Liver (tissue), 3 donors: ENCODE data around the gene RAB1A.

Experiments
- ATF3 ChIP-seq: IDR thresholded peaks from 2 replicates; pipeline ENCODE4 v1.6.1; 2016; ENCODE audit warnings: antibody characterized with exemption
- CTCF ChIP-seq: fragments of 150-350 bp; IDR thresholded peaks from 2 replicates; pipeline ENCODE4 v1.5.1; 2017; ENCODE audit warnings: improper control_type of control experiment, low read depth, low read length; ENCODE audit not compliant: missing input control
- GABPA ChIP-seq, 2 donors: IDR thresholded peaks in 1 of 2; conservative IDR thresholded peaks in 1 of 2; 2 replicates each; pipeline ENCODE4 v1.6.1; 2016; ENCODE audit warnings: antibody characterized with exemption in 2 of 2, mild to moderate bottlenecking in 1 of 2, moderate library complexity in 1 of 2
- HNF4A ChIP-seq, 2 donors: conservative IDR thresholded peaks; 2 replicates each; pipeline ENCODE4 v1.6.1; 2016; ENCODE audit warnings: antibody characterized with exemption in 2 of 2, mild to moderate bottlenecking in 2 of 2
- JUND ChIP-seq, 2 donors: IDR thresholded peaks; 2 replicates each; pipeline ENCODE4 v1.6.1; 2016; ENCODE audit warnings: antibody characterized with exemption in 2 of 2
- MAX ChIP-seq: IDR thresholded peaks from 2 replicates; pipeline ENCODE4 v1.6.1; 2016; ENCODE audit warnings: antibody characterized with exemption
- NR2F2 ChIP-seq: IDR thresholded peaks from 2 replicates; pipeline ENCODE4 v1.6.1; 2016; ENCODE audit warnings: antibody characterized with exemption
- RAD21 ChIP-seq, 2 donors: IDR thresholded peaks; 2 replicates each; pipeline ENCODE4 v1.6.1; 2016; ENCODE audit warnings: antibody characterized with exemption in 2 of 2, mild to moderate bottlenecking in 2 of 2
- REST ChIP-seq: IDR thresholded peaks from 2 replicates; pipeline ENCODE4 v1.6.1; 2016; ENCODE audit warnings: antibody characterized with exemption, mild to moderate bottlenecking
- RXRA ChIP-seq, 2 donors: IDR thresholded peaks; 2 replicates each; pipeline ENCODE4 v1.6.1; 2017 to 2018; ENCODE audit warnings: antibody characterized with exemption in 2 of 2, mild to moderate bottlenecking in 1 of 2
- TAF1 ChIP-seq: conservative IDR thresholded peaks from 2 replicates; pipeline ENCODE4 v1.6.1; 2016; ENCODE audit warnings: antibody characterized with exemption, mild to moderate bottlenecking
- donor health status: healthy.
- donor health status: healthy.

GRCh38 chr2:65050931-65051330 lies 79.0 kb downstream of the RAB1A start:
- TF ChIP-seq CTCF = no peak
- no peak for TF ChIP-seq GABPA (IDR thresholded peaks at IDR 0.05 in 1 of 2, conservative IDR thresholded peaks at IDR 0.05 in 1 of 2)
- TF ChIP-seq MAX = no peak
- no peak for TF ChIP-seq TAF1
- TF ChIP-seq RAD21 (IDR thresholded peaks at IDR 0.05) = no peak
- TF ChIP-seq RXRA (IDR thresholded peaks at IDR 0.05) = no peak
- no peak for TF ChIP-seq ATF3
- no peak for TF ChIP-seq REST
- TF ChIP-seq HNF4A (conservative IDR thresholded peaks at IDR 0.05) = no peak
- no peak for TF ChIP-seq JUND (IDR thresholded peaks at IDR 0.05)
- no peak for TF ChIP-seq NR2F2
